ENCODE data around the gene DHX34.

DHX34 gene

DNA sequence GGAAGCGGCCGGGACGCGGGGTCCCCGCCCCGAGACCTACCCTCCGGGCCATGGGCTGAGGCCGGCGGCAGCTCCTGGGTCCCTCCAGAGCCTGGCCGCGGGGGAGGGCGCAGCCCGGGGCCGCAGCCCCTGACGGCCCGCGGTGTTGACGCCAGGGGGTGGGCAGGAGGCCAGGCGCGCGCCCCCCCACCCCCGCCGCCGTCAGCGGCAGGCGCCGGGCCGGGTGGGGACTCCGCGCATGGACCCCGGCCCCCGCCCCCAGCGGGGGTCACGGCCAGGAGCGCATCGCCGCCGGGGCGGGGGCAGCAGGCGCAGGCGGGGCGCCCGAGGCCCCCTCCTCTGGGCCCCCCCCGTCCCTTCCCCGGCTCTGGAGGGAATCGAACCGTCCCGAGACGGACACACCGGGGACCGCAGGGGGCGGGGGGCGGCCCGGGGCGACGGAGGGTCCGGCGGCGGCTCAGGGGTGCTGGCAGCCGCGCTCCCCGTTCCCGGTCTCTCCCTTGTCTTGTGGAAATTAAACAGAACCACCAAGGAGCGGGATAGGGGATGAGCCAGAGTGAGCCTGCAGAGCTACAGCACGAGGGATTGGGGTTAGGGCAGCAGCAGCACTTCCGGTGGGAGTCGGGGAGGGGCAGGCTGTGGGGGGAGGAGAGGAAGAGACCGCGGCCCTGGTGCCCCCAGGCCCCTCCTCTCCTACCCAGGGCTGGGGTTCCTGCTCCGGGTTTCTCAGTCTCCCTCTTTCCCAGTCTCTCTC lies 70.1 kb downstream of the DHX34 start, which contains the start of gene MEIS3:
TSS of gene MEIS3 (minus strand) at position 498 of the 754 bp plus-strand sequence. CDS start at position 52, 446 bp downstream.
- TF ChIP-seq, protein P1, sequence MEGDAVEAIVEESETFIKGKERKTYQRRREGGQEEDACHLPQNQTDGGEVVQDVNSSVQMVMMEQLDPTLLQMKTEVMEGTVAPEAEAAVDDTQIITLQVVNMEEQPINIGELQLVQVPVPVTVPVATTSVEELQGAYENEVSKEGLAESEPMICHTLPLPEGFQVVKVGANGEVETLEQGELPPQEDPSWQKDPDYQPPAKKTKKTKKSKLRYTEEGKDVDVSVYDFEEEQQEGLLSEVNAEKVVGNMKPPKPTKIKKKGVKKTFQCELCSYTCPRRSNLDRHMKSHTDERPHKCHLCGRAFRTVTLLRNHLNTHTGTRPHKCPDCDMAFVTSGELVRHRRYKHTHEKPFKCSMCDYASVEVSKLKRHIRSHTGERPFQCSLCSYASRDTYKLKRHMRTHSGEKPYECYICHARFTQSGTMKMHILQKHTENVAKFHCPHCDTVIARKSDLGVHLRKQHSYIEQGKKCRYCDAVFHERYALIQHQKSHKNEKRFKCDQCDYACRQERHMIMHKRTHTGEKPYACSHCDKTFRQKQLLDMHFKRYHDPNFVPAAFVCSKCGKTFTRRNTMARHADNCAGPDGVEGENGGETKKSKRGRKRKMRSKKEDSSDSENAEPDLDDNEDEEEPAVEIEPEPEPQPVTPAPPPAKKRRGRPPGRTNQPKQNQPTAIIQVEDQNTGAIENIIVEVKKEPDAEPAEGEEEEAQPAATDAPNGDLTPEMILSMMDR (IDR thresholded peaks at IDR 0.05) = no peak

DNA sequence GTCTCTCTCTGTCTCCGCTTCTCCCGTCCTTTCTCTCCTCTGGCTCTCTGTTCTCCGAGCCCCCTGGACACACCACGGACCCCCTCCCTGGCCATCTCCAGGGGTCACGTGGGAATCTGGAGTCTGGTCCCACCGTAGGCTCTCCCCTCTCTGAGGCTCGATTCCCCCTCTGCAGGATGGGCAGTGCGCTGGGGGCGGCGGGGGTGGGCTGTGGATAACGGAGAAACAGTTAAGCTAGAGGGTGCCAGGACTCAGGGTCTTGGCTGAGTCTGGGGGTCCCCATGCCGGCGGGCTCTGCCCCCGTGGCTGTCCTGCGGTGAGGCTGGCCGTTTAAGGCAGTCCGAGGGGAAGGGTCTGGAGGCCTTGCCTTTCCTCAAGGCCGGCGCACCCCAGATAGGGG lies 70.7 kb downstream of the DHX34 start:
- TF ChIP-seq, protein P1 (IDR thresholded peaks at IDR 0.05) = no peak

DNA sequence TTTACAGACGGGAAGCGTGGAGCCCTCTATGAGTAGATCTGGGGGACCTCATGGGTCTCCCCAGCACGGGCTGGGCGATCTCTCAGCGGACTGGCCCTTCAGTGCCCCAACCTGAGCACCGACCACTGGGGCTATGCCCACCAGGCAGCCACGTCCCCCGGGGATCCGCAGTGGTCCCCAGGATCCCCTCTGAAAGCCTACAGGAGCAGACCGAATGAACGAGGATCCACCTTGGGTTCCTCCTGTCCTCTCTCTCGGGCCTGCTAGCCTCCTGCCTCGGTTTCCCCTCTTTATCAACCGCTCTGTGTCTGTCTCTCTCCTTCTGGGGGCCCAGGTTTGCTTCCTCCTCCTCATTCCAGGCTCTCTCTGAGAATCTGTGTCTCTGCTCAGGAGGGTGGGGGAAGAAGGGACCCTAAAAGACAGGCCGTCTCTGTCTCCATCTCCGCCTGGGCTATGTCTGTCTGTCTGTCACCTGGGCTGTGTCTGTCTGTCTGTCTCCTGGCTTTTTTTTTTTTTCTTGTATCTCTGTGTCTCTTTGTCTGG lies 72.2 kb downstream of the DHX34 start:
- TF ChIP-seq, protein P1 (IDR thresholded peaks at IDR 0.05) = no peak

DNA sequence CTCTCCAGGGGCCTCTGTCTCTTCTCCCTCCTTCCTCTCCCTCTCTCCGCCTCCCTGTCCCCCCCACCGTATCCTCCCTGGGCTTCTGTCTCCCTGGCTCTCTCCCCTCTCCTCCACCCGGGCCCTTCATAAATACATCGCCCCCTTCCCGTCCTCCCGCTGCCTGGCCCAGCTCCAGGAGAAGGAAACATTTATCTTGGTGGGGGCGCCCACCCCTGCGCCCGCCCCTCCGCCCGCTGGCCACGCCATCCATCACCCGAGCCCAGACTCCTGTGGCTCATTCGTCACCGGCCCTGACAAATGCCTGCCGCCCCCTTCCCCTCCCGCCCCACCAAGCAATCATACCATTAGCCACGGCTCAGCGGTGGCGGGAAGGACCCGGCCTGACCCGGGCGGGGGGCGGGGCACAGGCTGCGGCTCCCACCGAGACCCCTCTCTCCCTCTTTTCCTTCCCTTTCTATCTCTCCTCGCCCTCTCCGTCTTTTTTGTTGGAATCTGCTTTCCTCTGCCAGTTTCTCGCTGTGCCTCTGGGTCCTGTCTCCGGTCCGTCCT lies 72.8 kb downstream of the DHX34 start:
- TF ChIP-seq, protein P1 (IDR thresholded peaks at IDR 0.05) = no peak

DNA sequence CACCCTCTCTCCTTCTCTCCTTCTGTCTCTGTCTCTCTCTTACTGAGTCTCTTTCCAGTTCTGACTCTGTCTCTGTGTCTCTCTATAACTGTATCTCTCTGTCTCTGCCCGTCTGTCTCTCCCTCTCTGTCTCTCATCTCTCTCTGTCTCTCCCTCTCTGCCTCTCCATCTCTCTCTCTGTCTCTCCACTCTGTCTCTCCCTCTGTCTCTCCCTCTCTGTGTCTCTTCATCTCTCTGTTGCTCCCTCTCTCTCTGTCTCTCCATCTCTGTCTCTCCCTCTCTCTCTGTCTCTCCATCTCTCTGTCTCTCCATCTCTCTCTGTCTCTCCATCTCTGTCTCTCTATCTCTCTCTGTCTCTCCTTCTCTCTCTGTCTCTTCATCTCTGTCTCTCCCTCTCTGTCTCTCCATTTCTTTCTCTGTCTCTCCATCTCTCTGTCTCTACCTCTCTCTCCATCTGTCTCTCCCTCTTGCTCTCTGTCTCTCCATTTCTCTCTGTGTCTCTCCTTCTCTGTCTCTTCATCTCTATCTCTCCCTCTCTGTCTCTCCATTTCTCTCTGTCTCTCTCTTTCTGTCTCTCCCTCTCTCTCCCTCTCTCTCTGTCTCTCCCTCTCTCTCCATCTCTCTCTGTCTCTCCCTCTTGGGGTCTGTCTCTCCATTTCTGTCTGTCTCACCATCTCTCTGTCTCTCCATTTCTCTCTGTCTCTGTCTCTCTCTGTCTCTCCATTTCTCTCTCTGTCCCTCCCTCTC lies 73.5 kb downstream of the DHX34 start:
- TF ChIP-seq, protein P1 (IDR thresholded peaks at IDR 0.05) = no peak

DNA sequence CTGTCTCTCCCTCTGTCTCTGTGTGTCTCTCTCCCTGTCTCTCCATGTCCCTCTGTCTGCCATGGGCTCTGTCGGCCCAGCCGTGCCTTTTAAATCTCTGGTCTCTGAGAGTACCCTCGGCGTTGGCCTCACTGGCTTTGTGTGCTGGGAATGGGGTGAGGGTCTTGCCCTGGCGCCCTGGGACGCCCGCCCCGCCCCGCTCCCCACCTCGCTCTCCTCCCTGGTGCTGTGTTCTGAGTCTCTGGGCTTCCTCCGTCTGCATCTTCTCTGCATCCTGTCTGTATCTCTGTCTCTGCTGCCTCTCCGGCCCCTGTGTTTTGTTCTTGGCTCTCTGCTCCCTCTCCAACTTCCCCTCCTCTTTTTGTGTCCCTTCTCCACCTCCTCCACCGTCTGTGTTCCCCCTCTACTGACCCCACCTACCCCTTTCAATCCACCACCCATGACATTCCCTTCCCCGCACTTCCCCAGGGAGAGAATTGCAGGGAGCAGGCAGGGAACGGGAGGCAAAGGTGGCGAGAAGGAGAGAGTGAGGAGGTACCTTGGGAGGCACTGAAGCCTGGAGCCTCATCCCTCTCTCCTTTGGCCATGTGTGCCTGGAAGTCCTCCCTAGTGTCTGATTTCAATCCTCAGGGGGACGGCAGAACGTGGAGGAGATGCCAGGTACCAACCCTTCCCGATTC lies 74.2 kb downstream of the DHX34 start:
- TF ChIP-seq, protein P1 (IDR thresholded peaks at IDR 0.05) = no peak
